Nephron progenitor cell (in vitro differentiated cells): Measurements from ENCODE around the gene ART5.

ENCODE experiments used
- DNase-seq: peaks from one replicate; pipeline ENCODE4 v3.0.0; 2021
- H3K27ac Mint-ChIP-seq: 2 replicates; pipeline ENCODE4 v1.8.0; 2021; ENCODE audit warnings: mild to moderate bottlenecking, moderate library complexity, mixed read lengths
- H3K27me3 Mint-ChIP-seq: 2 replicates; pipeline ENCODE4 v1.8.0; 2021; ENCODE audit warnings: mild to moderate bottlenecking, low read depth, mixed read lengths; ENCODE audit not compliant: poor library complexity
- H3K36me3 Mint-ChIP-seq: 2 replicates; pipeline ENCODE4 v1.8.0; 2021; ENCODE audit warnings: low read depth, mixed read lengths
- H3K4me1 Mint-ChIP-seq: 2 replicates; pipeline ENCODE4 v1.8.0; 2021; ENCODE audit warnings: mixed read lengths
- H3K4me3 Mint-ChIP-seq: 2 replicates; pipeline ENCODE4 v1.8.0; 2021; ENCODE audit warnings: mild to moderate bottlenecking, moderate library complexity, mixed read lengths
- H3K9me3 Mint-ChIP-seq: 2 replicates; pipeline ENCODE4 v1.8.0; 2021; ENCODE audit warnings: mild to moderate bottlenecking, moderate library complexity, mixed read lengths
- TF ChIP-seq, protein P1 (sequence below): fragments of 200-600 bp; sonication (generic); IDR thresholded peaks from 2 replicates; pipeline ENCODE4 v1.5.0; 2021; ENCODE audit warnings: antibody characterized with exemption

ART5 gene

DNA sequence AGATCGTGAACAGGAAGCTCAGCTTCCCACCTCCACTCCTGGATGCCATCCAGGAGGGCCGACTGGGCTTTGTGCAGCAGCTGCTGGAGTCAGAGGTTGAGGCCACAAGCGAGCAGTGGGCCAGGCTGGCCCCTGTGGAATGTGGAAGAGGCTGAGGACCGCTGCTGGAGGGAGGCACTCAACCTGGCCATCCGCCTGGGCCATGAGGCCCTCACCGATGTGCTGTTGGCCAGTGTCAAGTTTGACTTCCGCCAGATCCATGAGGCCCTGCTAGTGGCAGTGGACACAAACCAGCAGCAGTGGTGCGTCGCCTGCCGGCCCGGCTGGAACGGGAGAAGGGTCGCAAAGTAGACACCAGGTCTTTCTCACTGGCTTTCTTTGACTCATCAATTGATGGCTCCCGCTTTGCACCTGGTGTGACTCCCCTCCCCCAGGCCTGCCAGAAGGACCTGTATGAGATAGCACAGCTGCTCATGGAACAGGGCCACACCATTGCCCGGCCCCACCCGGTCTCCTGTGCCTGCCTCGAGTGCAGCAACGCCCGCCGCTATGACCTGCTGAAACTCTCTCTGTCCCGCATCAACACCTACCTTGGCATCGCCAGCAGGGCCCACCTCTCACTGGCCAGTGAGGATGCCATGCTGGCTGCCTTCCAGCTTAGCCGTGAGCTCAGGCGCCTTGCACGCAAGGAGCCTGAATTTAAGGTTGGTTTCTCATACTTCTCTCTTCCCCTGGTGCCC is 24.9 kb downstream of the ART5 start:
- Mint-ChIP-seq H3K27me3 (peaks cover 10% of the 10 kb centered on the region), H3K9me3 (peaks cover 3% of the 10 kb centered on the region), H3K4me3 (no peak overlapping the region), H3K4me1 (peaks cover 55% of the 10 kb centered on the region), H3K27ac (peak overlapping the region; percentile 87), H3K36me3 (no peaks in the 10 kb centered on the region)
- TF ChIP-seq, protein P1, sequence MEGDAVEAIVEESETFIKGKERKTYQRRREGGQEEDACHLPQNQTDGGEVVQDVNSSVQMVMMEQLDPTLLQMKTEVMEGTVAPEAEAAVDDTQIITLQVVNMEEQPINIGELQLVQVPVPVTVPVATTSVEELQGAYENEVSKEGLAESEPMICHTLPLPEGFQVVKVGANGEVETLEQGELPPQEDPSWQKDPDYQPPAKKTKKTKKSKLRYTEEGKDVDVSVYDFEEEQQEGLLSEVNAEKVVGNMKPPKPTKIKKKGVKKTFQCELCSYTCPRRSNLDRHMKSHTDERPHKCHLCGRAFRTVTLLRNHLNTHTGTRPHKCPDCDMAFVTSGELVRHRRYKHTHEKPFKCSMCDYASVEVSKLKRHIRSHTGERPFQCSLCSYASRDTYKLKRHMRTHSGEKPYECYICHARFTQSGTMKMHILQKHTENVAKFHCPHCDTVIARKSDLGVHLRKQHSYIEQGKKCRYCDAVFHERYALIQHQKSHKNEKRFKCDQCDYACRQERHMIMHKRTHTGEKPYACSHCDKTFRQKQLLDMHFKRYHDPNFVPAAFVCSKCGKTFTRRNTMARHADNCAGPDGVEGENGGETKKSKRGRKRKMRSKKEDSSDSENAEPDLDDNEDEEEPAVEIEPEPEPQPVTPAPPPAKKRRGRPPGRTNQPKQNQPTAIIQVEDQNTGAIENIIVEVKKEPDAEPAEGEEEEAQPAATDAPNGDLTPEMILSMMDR: no peak
- no peak for DNase-seq

DNA sequence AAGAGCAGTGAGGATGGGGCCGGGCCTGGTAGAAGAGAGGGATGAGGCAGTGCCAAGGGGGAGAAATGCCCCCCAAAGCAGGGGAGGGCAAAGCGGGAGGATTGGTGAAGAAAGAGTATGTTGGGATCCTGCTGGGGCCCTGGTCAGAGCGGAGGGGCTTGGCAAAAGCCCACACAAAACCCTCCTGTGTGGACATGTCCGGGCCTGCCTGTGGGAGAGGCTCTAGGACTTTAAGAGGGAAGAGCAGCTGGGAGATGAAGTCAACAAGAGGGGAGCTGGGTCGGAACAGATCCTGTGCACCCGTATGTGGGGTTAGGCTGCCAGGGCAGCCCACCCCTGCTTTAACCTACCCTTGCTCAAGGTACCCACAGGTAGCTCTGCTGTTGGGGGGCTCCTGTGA is 25.8 kb downstream of the ART5 start:
- Mint-ChIP-seq H3K27ac (peak overlapping the region; percentile 91), H3K9me3 (peaks cover 4% of the 10 kb centered on the region), H3K4me3 (no peak overlapping the region), H3K36me3 (no peaks in the 10 kb centered on the region), H3K27me3 (peaks cover 15% of the 10 kb centered on the region), H3K4me1 (peaks cover 46% of the 10 kb centered on the region)
- TF ChIP-seq, protein P1: no peak
- DNase-seq: no peak

DNA sequence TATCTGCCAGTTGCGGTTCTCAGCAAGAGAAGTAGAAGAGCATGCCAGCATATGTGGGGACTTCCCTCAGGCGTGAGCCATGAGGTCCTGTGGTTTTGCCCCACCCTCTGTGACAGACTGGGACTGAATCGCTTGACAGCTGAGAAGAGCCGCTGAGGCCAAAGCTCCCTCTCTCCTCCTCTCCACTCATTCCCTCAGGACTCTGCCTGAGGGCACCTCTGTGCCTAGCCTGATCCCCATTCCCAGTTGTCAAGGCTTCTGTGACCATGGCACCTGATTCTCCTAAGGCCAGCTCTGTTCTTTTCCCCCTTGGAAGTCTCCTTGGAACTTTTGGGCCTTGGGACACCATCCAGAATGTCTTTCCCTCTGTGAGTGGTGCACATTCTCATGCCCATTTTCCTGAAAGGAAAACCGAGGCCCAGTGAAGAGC is 27.0 kb downstream of the ART5 start:
- no peak overlapping the region for H3K4me3 Mint-ChIP-seq
- no peak overlapping the region for H3K27ac Mint-ChIP-seq
- TF ChIP-seq, protein P1: no peak
- DNase-seq: no peak
- peaks cover 4% of the 10 kb centered on the region for H3K9me3 Mint-ChIP-seq
- no peaks in the 10 kb centered on the region for H3K36me3 Mint-ChIP-seq
- peaks cover 35% of the 10 kb centered on the region for H3K4me1 Mint-ChIP-seq
- H3K27me3 Mint-ChIP-seq: peaks cover 12% of the 10 kb centered on the region

DNA sequence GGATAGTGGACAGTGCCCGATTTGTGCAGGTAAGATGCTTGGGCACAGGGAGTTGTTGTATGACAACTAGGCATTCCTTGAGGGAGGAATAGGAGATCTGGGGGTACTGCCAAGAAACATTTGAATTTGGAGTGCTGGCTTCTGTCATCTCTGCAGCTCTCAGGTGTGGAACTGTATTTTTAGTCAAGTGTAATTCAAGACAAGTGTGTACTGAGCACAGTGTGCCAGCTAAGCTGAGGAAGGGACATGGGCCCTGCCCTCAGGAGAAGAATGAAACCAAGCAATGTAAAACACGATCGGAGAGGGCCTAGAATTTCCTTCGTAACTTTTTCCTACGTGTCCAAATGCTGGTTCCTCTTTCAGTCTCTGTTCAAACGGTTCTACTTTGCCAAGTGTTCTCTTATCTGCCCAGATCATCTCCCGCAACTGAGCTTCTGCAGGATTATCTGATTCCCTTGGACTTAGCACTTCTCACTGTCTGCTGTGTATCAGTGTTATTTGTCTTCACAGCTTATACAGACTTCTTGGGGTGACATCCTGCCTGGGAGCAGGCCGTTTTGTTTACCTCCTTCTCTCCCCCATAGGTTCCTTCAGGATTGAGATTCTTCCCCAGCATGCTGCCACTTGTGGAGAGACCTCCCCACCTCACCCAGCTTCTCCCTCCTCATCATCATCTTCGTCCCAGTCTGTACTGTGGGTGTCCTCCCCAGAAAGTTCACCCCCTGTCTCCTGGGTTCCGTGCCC is 27.6 kb downstream of the ART5 start:
- H3K27ac Mint-ChIP-seq: peak overlapping the region; percentile 38
- no peak for DNase-seq
- peaks cover 4% of the 10 kb centered on the region for H3K9me3 Mint-ChIP-seq
- peaks cover 29% of the 10 kb centered on the region for H3K4me1 Mint-ChIP-seq
- TF ChIP-seq, protein P1: no peak
- H3K36me3 Mint-ChIP-seq: no peaks in the 10 kb centered on the region
- H3K27me3 Mint-ChIP-seq: peaks cover 9% of the 10 kb centered on the region
- no peak overlapping the region for H3K4me3 Mint-ChIP-seq

DNA sequence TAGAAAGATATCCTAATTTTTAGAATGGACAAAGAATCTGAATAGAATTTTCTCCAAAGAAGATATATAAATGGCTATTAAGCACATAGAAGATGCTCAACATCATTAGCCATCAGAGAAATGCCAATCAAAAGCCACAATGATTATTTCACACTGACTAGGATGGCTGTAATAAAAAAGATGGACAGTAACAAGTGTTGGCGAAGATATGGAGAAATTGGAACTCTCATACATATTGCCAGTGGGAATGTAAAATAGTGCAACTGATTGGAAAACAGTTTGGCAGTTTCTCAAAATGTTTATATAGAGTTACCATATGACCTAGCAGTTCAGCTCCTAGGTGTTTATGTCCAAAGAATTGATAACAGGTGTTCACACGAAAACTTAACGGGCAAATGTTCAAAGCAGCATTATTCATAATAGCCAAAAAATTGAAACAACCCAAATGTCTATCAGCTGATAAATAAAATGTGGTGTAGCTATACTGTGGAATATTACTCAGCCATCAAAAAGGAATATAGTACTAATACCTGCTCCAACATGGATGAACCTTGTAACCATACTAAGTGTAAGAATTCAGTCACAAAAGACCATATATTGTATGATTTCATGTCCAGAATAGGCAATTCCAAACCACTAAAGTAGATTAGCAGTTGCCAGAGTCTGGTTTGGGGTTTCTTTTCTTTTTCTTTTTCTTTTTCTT is 29.7 kb downstream of the ART5 start:
- H3K4me1 Mint-ChIP-seq: peaks cover 26% of the 10 kb centered on the region
- H3K4me3 Mint-ChIP-seq: no peak overlapping the region
- peaks cover 4% of the 10 kb centered on the region for H3K9me3 Mint-ChIP-seq
- TF ChIP-seq, protein P1: no peak
- H3K27me3 Mint-ChIP-seq: peaks cover 9% of the 10 kb centered on the region
- no peaks in the 10 kb centered on the region for H3K36me3 Mint-ChIP-seq
- H3K27ac Mint-ChIP-seq: no peak overlapping the region
- no peak for DNase-seq
